Daoy (cell line): ENCODE results near the gene WDR27. TPM values are rescaled to one million over a fixed set of nuclear protein-coding genes. Genes with fewer than 3 reads are reported as not detected.

Experiments
- DNase-seq: peaks from one replicate; pipeline ENCODE4 v3.0.0-alpha.2; 2015; ENCODE audit warnings: low read depth
- total RNA-seq: library from RNA; depleted of rRNA; stranded (reverse); fragments of >200 nt; shearing (Covaris generic); gene quantifications from 2 replicates; pipeline ENCODE4 v1.2.3, GENCODE V29; 2014; rRNA removed

WDR27 gene
- 20.5 and 22.2 TPM in 2 replicates for total RNA-seq

DNA sequence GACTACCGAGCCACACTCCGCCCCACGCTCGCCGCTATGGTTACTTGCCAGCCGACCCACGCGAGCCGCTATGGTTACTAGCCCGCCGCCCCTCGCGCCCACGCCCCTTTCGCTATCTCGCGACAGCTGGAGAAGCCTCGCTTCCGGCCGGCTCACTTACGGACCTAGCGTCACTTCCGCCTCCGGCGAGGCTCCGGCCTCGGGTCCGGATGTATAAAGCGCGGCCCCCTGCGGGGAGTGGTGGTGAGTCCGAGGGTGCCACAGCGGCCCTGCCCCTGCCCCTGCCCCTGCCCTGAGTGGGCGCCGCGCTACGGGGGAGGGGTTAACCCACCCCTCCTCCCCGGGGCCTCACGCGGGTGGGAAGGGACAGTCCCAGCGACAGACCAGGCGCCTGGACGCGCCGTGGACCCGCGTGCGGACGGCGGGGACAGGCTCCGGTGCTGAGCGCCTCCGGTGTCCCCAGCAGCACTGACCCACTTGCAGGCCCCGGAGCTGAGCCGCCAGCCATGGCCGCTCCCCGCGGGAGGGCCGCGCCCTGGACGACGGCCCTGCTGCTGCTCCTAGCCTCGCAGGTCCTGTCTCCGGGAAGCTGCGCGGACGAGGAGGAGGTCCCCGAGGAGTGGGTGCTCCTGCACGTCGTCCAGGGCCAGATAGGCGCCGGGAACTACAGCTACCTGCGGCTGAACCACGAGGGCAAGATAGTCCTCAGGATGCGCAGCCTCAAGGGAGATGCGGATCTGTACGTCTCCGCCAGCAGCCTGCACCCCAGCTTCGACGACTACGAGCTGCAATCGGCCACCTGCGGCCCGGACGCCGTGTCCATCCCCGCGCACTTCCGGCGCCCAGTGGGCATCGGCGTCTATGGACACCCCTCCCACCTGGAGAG is at the start of gene WDR27, which contains the start of gene C6orf120:
Gene WDR27, minus strand, starts transcription at position 76 of the 886 bp plus-strand sequence. CDS start 13,024 bp downstream, outside the sequence.
Gene C6orf120, plus strand, starts transcription at position 173 of the 886 bp plus-strand sequence. Its CDS starts 334 bp downstream, at position 507.
- DNase-seq: peak; percentile 99

DNA sequence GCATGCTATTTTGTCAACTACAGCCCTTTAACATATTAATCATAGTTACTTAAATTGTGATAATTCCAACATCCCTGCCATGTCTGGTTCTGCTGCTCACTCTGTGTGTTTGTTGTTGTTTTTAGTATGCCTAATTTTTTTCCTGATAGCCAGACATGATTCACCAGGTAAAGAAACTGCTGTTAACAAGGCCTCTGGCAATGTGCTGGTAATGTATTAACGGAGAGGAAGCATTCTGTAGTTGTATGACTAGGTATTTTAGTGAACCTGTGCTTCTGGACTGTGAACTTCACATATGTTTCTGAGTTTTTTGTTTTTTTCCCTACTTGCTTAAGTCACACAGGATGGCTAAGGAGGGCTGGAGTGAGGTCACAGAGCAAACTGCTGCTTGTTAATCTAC is 44.7 kb upstream of the WDR27 start:
- DNase-seq: no peak

DNA sequence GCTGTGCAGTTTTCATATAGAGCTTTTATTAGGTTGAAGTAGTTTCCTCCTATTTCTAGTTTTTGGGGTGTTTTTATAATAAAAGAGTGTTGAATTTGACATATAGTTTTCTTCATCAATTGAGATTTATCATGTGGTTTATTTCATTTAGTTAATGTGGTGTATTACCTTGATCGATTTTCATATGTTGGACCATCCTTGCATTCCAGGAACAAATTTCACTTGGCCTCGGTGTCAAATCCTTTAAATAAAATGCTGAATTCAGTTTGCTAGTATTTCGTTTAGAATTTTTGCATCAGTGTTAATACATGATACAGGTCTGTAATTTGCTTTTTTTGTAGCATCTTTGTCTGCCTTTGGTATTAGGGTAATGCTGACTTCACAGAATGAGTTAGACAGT is 43.6 kb upstream of the WDR27 start:
- no peak for DNase-seq

DNA sequence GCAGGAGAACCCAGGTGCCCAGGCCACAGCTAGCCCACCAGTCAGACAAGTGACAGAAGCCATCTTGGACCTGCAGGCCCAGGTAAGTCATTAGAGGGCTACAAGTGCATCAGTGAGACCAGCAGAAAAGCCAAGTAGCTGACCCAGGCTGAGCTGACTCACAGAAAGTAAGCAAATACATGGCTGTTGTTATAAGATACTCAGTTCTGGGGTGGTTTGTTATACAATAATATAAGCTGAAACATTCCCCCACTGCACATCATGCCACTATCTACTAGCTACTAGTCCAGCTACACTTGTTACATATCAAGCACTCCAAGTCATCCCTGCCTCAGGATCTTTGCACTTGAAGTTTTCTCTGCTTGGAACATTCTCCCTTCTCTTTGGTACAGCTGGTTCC is 39.5 kb upstream of the WDR27 start:
- no peak for DNase-seq

DNA sequence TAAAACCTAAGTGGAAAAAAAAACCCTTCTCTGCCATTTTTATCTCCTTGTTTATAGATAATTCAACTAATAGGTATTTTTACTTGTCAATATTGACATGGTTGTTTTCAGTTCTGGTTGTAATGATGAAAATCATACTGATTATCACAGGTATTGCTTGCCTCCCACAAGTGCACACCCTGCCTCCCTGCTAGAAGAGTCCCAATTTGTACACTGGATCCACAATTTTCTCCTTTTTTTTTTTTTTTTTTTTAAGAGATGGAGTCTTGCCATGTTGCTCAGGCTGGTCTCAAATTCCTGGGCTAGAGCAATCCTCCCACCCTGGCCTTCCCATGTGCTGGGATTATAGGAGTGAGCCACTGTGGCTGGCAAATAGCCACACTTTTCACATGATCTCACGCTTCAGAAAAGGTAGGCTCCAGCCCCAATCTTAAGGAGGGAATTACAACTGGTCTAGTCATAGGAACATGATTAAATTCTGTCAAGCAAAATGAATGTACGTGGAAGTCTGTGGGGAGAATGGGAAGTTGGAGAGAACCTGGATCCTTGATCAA is 37.2 kb upstream of the WDR27 start:
- peak; percentile 30 for DNase-seq

DNA sequence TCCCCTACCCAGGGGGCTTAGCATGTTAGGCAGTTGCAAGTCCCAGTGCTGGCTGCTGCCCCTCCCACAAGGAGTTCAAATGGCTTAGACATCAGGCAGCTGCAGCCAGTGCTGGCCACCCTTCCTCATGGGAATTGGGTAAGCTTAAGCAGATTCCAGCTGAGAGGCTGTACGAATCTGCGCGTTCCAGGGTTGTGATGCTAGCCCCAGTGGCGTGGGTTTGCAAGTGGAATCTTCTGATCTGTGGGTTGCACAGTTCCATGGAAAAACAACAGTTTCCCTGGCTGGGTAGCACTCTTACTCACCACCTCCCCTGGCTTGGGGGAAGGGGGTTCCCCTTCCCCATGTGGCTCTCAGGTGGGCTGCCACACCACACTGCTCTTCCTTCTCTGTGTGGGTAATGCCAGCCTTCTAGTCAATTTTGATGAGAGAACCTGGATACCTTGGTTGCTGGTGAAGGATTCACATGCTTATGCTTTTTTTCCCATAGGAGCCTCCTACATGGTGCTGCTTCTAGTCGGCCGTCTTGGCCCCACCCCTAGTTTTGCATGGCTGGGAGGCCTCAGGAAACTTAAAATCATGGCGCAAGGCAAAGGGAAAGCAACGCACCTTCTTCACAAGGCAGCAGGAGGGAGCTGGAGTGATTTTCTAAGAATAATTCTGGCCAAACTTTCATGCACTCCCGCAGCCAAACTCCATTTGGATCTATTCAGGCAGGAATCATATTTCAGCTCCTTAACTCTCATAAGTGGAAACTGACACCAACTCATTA is 36.6 kb upstream of the WDR27 start:
- no peak for DNase-seq

DNA sequence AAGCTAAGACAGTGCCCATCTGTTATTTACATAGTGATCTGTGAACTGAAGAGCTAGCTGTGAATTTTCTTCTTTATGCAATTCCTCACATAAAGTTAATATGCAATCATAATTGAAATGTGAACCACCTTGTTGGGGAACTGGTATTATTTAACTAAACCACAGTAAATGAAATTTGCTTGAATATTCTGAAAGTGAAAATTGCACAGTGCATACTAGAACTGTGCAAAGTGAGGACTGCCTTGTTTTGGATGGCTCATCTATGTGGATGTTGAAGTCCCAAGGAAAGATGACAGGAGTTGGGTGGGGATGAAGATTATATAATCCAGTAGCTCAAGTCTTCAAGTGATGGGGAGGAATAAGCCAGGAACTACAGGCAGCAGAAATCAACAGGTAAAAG is 28.1 kb upstream of the WDR27 start:
- no peak for DNase-seq

DNA sequence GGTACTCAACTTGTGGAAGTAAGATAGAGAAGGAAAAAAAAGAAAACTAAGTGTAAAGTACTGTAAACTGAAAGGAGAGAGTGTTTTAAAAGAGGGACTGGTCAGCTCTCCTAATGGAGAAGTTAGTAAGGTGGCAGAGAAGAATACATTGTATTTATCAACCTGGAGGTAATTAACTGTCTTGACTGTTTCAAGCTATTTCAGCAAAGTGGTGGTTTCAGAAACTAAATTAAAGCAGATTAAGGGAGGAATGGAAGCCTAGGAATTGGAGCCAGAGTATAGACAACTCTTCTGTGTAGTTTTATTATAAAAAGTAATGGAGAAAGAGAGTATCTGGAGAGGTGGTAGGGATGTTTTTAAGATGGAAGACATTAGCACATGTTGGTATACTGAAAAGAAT is 25.1 kb upstream of the WDR27 start:
- no peak for DNase-seq

DNA sequence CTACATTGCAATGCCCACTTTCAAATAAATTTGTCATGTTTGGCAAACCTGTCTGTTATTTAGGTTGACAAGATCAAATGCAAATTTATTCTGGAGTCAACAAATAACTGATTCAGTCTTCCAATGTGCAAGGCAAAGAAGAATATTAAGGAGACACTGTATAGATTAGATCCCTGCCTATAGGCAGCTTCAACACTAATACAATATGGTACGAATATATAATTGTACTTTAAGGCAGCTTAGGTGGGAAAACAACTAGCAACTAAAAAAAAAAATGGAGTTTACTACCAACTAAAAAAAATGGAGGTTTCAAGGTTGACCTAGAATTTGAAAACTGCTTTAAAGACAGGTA is 24.2 kb upstream of the WDR27 start:
- DNase-seq: no peak

DNA sequence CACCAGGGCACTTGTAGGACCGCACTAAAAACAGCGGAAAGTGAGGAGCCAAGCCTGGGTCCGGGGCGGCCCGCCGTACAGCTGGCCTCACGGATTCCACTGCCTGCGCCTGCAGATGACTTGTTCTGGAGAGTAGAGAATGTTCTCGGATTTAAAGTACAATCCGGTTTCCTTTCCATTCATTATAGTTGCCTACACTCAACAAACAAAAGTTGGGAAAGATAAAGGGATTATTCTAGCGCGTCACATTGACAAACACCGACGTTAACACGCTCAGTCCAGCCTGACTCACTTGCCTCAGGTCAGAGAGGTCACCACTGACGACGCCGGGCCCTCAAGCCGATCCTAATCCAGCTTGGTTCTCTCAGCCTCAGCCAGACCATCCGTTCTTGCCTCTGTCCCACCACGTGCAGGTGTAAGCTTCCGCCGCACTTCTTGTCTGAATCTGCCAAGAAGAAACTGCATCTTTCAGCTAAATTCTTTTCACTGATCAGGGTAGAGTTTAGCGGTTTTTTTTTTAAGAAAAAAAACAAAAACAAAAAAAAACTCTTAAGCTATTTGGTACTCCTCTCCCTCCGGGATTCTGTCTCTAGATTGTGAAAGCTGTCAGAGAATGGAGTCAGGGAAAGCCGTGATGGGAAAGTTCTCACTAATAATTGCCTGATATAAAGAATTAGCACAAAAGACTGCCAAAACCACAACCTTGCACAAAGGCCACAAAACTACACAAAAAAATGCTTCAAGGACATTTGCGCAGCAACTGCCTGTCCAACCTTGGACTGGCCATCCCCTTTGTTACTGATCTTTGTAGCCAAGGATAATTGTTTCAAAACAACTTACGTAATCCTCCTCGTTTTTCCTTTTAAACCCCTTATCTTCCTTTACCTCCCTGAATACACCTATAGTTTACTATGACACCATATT is 23.6 kb upstream of the WDR27 start:
- DNase-seq: peak; percentile 37

DNA sequence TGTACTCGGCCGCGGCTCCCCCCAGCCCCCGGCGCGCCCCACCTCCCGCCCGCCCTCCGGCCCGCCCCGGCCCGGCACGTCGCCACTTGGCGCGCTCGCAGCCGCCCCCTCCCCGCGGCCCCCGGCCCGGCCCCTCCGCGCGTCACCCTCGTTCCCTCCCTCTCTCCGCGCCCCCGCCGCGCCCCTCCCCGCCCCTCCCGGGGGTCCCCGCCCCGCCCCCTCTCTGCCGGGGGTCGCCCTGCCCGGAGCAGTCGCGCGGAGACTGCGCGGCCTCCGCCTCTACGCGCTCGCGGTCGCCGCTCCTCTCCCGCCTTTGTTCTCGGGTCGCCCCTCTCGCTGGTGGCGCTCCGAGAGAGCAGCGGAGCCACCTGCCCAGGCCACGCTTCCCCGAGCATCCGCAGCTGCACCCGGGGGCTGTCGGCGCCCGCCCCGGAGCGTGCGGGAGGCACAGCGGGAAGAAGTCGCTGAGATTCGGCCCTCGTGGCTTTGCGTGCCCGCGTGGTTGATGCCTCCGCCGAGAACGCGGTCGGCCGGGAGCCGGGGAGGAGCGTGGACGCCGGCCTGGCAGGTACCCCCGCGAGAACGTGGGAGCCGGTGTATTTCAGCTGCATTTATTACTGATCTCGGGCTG is 22.8 kb upstream of the WDR27 start, which contains the start of gene PHF10:
Gene PHF10, minus strand, starts transcription at position 7 of the 631 bp plus-strand sequence. CDS start 569 bp downstream, outside the sequence.
- peak; percentile 65 for DNase-seq

DNA sequence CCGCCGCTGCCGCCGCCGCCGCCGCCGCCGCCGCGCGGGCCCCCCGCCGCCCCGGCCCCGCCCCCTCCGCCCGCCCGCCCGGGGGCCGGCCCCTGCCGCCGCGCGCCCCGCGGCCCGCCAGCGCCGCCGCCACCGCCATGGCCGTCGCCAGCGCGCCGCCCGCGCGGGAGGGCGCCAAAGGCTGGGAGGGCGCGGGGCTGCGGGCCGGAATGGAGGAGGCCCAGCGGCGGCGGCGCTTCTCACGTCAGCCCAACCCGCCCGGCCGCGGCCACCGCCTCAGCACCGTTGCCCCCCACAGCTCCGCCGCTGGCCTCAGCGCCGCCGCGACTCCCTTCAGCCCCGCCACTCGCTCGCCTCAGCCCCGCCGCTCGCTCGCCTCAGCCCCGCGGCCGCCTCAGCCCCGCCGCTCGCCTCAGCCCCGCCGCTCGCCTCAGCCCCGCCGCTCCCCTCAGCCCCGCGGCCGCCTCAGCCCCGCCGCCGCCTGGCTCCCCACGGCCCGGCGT is 22.2 kb upstream of the WDR27 start:
- peak; percentile 67 for DNase-seq

DNA sequence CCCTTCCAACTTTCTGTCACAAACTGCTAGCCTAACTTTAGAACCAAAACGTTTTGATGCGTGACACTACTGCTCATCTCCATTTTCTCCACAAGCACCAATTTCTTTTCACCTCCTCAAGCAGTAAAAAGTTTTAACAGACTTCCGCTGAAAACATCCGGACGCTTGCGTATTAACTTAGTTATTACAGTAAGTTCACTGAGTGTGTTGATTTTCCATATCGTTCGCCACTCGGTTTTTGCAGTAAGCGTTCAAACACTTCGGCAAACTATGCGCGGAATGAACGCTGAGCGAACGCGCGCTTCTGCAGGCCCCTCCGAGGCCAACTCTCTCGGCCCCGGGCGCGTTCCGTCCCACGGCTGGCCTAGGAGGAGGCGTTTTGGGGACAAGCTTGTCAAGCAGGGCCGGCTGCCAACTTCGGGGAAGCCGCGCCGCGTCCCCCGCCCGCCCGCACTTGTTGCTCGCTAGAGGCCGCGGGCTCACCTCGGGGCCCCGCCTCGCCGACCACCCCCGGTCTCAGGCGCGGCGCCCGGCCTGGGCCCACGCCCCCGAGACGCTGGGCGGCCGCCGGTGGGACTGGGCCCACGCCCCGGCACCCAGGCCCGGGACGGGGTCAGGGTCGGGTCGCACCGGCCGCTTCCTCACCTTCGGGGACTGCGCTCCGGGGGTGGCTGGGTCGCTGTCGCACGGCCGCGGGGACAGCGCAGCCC is 21.5 kb upstream of the WDR27 start:
- peak; percentile 76 for DNase-seq

DNA sequence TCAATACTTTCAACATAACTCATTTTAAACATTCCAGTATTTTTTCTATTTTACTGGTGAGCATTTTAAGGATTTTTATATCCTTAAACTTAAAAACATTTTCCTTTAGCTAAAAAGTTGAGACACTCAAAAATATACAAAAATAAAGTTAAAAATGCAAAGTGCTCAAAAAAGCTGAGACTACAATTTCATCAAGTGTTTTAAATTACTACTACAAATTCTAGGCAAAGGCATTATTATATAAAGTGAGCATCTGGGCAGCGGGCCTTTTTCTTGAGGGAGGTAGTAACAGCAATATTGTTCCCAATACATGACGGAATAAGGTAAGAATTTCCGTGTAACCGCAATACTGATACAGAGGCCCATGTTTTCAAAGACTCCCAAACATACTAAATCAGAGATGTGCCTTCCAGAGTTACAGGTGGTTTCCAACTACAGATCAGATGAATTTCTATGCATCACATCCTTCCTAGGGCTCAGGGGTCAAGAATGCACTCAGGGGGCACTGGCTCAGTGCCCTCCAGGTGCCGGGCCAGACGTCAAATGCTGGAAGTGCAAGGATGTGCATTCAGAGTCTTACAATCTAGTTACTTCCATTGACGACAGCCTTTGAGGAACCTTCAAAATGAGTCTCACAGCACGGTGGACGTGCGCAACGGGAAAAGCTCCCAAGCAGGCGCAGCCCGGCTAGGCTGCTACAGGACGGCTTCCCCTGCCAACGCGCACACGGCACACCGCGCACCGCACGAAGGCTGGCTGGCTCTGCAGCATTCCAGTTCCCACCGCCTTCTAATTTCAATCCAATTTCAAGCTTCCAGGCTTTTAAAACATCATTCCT is 20.8 kb upstream of the WDR27 start:
- DNase-seq: peak; percentile 83

DNA sequence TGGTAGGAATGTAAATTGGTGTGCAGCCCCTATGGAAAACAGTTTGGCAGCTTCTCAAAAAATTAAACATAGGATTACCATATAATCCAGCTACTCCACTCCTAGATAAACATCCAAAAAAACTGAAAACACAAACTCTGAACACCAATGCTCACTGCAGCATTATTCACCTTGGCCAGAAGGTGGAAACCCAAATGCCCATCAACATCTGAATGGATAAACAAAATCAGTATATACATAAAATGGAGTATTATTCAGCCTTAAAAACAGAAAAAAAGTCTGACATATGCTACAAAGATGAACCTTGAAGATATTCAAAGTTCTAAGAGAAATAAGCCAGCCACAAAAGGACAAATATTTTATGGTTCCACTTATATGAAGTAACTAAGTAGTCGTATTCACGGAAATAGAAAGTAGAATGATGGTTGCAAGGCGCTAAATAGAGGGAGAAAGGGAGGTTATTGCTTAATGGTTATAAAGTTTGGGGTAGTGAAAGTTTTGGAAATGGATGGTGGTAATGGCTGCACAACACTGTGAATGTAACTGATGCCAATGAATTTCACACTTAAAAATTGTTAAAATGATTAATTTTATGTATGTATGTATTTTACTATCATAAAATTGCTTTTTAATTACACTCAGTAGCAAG is 18.5 kb upstream of the WDR27 start:
- no peak for DNase-seq

DNA sequence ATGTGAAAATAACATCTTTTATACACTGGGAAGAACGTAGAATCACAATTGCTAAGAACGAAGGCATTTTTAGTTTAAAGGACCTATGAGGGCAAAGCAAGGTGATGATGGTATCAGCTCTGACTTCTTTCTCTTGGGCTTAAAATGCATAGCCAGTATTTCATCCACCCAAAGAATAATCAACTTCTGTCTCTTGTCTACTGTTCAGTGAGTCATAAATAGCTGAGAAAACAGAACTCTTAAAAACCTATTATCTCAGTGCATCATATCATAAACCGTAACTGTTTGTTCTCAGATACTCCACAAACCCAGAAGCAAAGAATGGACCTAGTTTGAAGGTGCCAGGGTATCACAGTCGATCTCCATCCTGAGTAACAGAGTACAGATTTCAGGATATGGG is 17.3 kb upstream of the WDR27 start:
- no peak for DNase-seq

DNA sequence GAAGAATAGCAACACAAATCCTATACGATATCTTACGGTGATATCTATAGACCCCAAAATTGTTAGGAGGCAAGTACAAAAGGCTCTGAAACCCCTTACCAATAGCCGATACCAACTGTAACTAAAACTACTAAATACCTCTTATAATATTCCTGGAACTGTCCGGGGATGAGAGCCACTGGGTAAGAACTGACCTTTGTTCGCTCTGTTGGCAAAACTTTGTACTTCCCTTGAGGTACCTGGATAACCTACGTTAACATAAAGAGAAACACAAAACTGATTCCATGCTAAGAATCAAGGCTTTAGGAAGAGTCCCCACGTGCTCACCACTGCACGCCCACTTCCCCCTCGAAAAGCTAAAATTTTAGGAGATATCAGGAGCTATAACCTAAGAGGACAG is 12.8 kb upstream of the WDR27 start:
- DNase-seq: no peak

DNA sequence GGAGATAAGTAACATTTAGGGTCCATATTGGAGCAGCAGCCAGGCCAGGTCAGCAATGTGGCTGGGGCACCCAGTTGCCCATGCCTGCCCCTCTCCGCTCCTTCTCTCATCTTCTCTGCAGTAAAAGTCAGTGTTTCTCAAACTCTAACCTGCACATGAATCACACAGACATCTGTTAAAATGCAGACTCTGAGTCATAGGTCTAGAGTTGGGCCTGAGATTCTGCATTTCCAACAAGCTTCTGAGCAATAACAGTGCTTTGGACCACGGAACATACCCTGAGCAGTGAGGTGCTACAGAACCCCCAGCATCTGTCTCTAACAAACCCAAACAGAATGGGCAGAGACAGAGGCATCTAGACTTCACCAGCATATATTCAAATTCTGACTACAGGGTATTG is 12.3 kb upstream of the WDR27 start:
- no peak for DNase-seq
